ENCODE data around the gene KIF26A. TPM values are rescaled to one million over a fixed set of nuclear protein-coding genes. Genes with fewer than 3 reads are reported as not detected.

Gene KIF26A
- total RNA-seq, 1 donor from 2014 or later: 1.4 TPM

DNA sequence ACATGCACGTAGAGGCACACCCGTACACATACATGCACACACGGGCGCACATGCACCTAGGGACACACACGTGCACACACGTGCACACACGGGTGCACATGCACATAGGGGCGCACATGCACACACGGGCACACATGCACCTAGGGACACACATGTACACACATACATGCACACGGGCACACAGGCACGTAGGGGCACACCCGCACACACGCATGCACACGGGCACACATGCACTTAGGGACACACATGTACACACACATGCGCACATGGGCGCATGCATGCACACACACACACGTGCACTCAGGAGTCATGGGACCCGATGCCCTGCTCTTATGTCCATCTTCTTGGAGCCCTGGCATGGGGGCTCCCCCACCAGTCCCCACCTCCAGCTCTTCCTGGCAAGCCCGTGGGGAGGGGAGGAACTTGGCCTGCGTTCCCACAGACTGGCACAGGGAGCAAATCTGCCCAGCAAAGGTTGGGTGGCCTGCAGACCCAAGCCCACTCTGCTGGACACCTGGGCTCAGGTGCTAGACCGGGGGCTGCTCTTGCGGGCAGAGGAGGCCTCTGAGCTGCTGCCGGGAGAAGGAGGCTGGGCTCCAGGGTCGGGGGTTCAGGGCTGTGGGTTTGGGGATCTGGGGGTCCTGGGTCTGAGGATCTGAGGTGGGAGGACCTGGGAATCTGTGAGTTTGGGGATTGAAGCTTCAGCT lies 51.4 kb downstream of the KIF26A start:
- Histone ChIP-seq H3K4me1 (ENCODE audit: insufficient read depth, low read length) (no peaks in the 10 kb centered on the region), H3K9me3 (ENCODE audit: insufficient read depth, low read depth, low read length) (no peaks in the 10 kb centered on the region), H3K4me2 (ENCODE audit: low read length) (no peak overlapping the region), H3K79me2 (ENCODE audit: insufficient read depth, low read length) (no peaks in the 10 kb centered on the region), H4K20me1 (ENCODE audit: insufficient read depth, low read length) (no peaks in the 10 kb centered on the region), H3K36me3 (ENCODE audit: insufficient read depth, low read length) (no peaks in the 10 kb centered on the region), H3K9ac (ENCODE audit: low read length) (no peak overlapping the region), H3K27ac (ENCODE audit: low read depth, low read length) (no peak overlapping the region), H3K27me3 (ENCODE audit: insufficient read depth, low read length) (no peaks in the 10 kb centered on the region), H3K4me3 (ENCODE audit: insufficient read depth, low read depth, low read length) (no peak overlapping the region), H2AFZ (ENCODE audit: low read depth, low read length) (no peak overlapping the region)
- H3K36me3 Mint-ChIP-seq (ENCODE audit: low read depth, unreplicated experiment): peaks cover 2% of the 10 kb centered on the region
- H3K4me3 Mint-ChIP-seq (ENCODE audit: unreplicated experiment): no peak overlapping the region
- TF ChIP-seq, protein P1, sequence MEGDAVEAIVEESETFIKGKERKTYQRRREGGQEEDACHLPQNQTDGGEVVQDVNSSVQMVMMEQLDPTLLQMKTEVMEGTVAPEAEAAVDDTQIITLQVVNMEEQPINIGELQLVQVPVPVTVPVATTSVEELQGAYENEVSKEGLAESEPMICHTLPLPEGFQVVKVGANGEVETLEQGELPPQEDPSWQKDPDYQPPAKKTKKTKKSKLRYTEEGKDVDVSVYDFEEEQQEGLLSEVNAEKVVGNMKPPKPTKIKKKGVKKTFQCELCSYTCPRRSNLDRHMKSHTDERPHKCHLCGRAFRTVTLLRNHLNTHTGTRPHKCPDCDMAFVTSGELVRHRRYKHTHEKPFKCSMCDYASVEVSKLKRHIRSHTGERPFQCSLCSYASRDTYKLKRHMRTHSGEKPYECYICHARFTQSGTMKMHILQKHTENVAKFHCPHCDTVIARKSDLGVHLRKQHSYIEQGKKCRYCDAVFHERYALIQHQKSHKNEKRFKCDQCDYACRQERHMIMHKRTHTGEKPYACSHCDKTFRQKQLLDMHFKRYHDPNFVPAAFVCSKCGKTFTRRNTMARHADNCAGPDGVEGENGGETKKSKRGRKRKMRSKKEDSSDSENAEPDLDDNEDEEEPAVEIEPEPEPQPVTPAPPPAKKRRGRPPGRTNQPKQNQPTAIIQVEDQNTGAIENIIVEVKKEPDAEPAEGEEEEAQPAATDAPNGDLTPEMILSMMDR (IDR thresholded peaks at IDR 0.05; ENCODE audit: insufficient read depth, low read depth, low read length): no peak
- TF ChIP-seq EZH2 (IDR thresholded peaks at IDR 0.05; ENCODE audit: insufficient read depth, low read length): no peak
- no peak overlapping the region for H3K27ac Mint-ChIP-seq (ENCODE audit: unreplicated experiment)
- H3K9me3 Mint-ChIP-seq (ENCODE audit: unreplicated experiment): no peaks in the 10 kb centered on the region
- H3K27me3 Mint-ChIP-seq (ENCODE audit: low read depth, unreplicated experiment): peaks cover 27% of the 10 kb centered on the region
- DNase-seq (ENCODE audit: low read depth): no peak
- H3K4me1 Mint-ChIP-seq (ENCODE audit: low read depth, unreplicated experiment): no peaks in the 10 kb centered on the region
- FAIRE-seq: no peak

DNA sequence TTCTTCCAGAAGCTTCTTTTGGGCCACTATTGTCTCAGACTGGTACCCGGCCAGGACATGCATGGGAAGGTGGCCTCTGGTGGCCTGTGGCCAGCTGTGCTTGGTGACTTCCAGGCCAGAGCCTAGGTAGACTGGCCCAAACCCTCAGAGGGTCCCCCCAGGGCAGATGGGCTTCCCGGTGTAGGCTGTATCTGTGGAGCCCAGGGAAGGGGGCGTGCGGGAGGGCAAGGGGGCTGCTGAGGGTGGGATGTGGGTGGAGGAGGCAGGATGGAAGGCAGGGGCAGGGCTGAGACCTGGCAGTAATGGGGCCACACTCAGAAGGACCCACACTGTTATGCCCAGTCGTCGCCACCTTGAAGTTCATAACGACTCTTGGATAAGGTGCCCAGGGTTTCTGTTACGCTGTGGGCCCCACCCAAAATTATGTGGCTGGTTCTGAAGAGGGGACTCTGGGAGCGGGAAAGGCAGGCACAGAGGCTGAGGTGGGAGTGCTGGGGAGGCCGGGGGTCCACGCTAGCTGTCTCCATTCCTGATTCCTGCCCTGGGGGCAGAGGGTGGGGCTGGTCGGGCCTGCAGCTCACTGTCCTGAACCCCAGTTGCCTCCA lies 52.1 kb downstream of the KIF26A start:
- Histone ChIP-seq H3K9me3 (ENCODE audit: insufficient read depth, low read depth, low read length) (no peaks in the 10 kb centered on the region), H2AFZ (ENCODE audit: low read depth, low read length) (no peak overlapping the region), H3K27ac (ENCODE audit: low read depth, low read length) (no peak overlapping the region), H3K9ac (ENCODE audit: low read length) (no peak overlapping the region), H3K79me2 (ENCODE audit: insufficient read depth, low read length) (no peaks in the 10 kb centered on the region), H3K27me3 (ENCODE audit: insufficient read depth, low read length) (no peaks in the 10 kb centered on the region), H3K4me3 (ENCODE audit: insufficient read depth, low read depth, low read length) (no peak overlapping the region), H3K36me3 (ENCODE audit: insufficient read depth, low read length) (no peaks in the 10 kb centered on the region), H4K20me1 (ENCODE audit: insufficient read depth, low read length) (no peaks in the 10 kb centered on the region), H3K4me1 (ENCODE audit: insufficient read depth, low read length) (no peaks in the 10 kb centered on the region), H3K4me2 (ENCODE audit: low read length) (no peak overlapping the region)
- Mint-ChIP-seq H3K27me3 (ENCODE audit: low read depth, unreplicated experiment) (peaks cover 29% of the 10 kb centered on the region), H3K4me1 (ENCODE audit: low read depth, unreplicated experiment) (no peaks in the 10 kb centered on the region), H3K36me3 (ENCODE audit: low read depth, unreplicated experiment) (peaks cover 2% of the 10 kb centered on the region), H3K27ac (ENCODE audit: unreplicated experiment) (no peak overlapping the region), H3K9me3 (ENCODE audit: unreplicated experiment) (no peaks in the 10 kb centered on the region), H3K4me3 (ENCODE audit: unreplicated experiment) (no peak overlapping the region)
- FAIRE-seq (no peak), DNase-seq (ENCODE audit: low read depth) (no peak)
- TF ChIP-seq, protein P1 (IDR thresholded peaks at IDR 0.05; ENCODE audit: insufficient read depth, low read depth, low read length): no peak
- TF ChIP-seq EZH2 (IDR thresholded peaks at IDR 0.05; ENCODE audit: insufficient read depth, low read length): no peak

Measured in astrocyte (in vitro differentiated cells and primary cell).